Lower leg skin (tissue), 3 donors: ENCODE data around the gene SLC8A1.

Experiments used
- CTCF ChIP-seq, 3 donors: fragments of 450-650 bp; IDR thresholded peaks; one replicate each; pipeline ENCODE4 v1.5.1; 2016; ENCODE audit warnings: antibody characterized with exemption in 3 of 3, mild to moderate bottlenecking in 3 of 3, moderate library complexity in 2 of 3
- POLR2A ChIP-seq, 2 donors: fragments of 450-650 bp; IDR thresholded peaks; one replicate each; pipeline ENCODE4 v1.6.1; 2016 to 2017; ENCODE audit warnings: antibody characterized with exemption in 2 of 2, mild to moderate bottlenecking in 1 of 2, moderate library complexity in 1 of 2

GRCh38 chr2:40352703-40353099 lies 99.2 kb downstream of the SLC8A1 start:
- no peak for TF ChIP-seq CTCF (IDR thresholded peaks at IDR 0.05)
- no peak for TF ChIP-seq POLR2A (IDR thresholded peaks at IDR 0.05)
